Hematopoietic multipotent progenitor cell treated with erythropoietin and hydrocortisone succinate and interleukin-3 and kit ligand, for 15 days (in vitro differentiated cells): Measurements from ENCODE around the gene TCHP.

Experiments
- DNase-seq: peaks from one replicate; pipeline ENCODE4 v3.0.0-alpha.2; 2015; ENCODE audit warnings: low spot score

Gene TCHP

GRCh38 chr12:109961612-109962011 is 61.5 kb downstream of the TCHP start:
- no peak for DNase-seq

- DNase-seq: no peak
Measured at GRCh38 chr12:109962398-109962797, 62.3 kb downstream of the TCHP start.

GRCh38 chr12:109963330-109963729 is 63.3 kb downstream of the TCHP start:
- DNase-seq: no peak

GRCh38 chr12:109963743-109964429 is 63.8 kb downstream of the TCHP start:
- no peak for DNase-seq

GRCh38 chr12:109966546-109966945 is 66.5 kb downstream of the TCHP start:
- DNase-seq: no peak

- DNase-seq: no peak
Measured at GRCh38 chr12:109967383-109968031, 67.4 kb downstream of the TCHP start.
